Measurements from ENCODE around the gene DAD1.

GRCh38 chr14:22593601-22594000 is 4.6 kb upstream of the DAD1 start:
- no peak for TF ChIP-seq CTCF (IDR thresholded peaks at IDR 0.05; ENCODE audit: low read depth, low read length)
- no peak for TF ChIP-seq EZH2phosphoT487 (IDR thresholded peaks at IDR 0.05; ENCODE audit: low read depth)
